GM18508 (cell line): ENCODE data around the gene DYNC2I2.

Experiments used
- ATAC-seq: cut with Tn5 transposase; IDR thresholded peaks from one replicate; pipeline ENCODE4 v1.9.1; 2021; ENCODE audit warnings: moderate number of reproducible peaks; ENCODE audit not compliant: insufficient read depth, unreplicated experiment

DYNC2I2 gene

DNA sequence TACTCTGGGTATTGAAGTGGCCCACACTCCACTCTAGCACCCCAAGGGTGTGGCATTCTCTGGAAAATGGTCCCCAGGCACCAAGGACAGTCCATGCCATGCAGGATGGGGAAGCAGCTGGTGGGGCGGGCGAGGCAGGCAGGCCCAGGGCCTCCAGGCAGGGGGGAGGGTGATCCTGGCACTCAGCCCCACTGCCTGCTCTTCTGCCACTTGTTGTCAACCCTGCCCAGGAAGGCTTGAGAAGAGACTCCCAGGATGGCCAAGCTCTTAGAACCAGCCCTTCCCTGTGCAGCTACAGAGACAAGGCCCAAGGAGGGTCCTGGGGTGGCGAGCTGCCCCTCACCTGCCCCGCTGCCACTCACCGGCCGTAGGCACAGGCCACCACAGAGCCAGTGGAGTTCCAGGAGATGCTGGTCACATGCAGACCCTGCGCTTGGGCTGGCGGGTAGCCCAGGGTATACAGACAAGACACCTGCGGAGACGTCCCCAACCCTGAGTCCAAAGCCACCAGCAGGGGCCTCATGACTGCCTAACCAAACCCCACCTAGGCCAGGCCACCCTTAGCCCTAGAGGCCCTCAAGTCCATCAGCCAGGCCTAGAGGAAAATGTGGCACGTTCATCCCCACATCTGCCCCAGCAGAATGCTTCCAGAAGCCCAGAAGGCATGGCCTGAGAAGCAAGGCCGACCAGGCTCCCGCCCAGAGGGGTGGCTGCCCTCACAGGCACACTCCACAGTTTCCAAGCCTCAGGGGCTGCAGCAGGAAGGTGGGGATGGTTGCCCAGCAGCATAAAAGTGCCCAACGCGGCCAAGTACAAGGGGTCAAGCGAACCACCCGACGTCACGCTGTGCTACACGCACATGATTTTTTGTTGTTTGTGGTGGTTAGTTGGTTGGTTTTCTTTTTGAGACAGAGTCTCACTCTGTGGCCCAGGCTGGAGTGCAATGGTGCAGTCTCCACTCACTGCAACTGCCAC, 19.8 kb downstream of the DYNC2I2 start:
- no peak for ATAC-seq

DNA sequence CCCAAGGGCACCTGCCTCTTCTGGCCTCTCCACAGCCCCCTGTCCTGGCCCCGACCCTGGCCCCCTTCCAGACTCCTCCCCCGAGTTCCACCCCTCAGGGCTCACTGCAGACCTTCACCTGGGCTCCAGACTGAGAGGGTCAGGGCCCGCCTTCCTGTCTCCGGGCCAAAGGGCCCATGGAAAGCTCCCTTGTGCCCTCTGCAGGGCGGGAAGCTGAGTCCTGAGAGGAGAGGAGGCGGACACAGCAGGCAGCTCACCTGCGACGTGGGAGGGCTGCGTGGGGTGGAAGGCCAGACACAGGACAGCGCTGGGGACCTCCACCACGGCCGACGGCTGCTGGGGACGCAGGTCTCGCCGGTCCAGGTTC, 20.6 kb downstream of the DYNC2I2 start:
- no peak for ATAC-seq

GRCh38 chr9:128635266-128636023, 21.2 kb downstream of the DYNC2I2 start:
- ATAC-seq = no peak

- no peak for ATAC-seq
These were observed 21.9 kb downstream of the DYNC2I2 start for GRCh38 chr9:128634651-128635262.

DNA sequence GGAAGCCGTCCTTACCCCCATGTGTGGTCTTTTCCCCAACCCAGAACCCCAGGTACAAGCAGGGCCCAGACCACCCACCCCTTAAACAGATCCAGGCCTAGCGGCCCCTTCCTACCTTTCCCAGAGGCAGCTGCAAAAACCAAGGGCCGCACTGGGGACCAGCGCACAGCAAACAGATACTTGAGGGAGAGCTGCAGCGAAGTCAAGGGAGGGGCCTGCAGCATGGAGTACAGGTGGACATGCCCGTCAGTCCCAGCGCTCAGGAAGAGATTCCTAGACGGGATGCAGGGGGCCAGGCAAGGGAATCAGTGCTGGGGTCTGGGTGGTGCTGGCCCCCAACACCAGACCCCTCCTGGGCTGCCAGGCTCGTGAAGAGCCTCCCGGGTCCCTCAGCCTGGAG, 22.5 kb downstream of the DYNC2I2 start:
- no peak for ATAC-seq

DNA sequence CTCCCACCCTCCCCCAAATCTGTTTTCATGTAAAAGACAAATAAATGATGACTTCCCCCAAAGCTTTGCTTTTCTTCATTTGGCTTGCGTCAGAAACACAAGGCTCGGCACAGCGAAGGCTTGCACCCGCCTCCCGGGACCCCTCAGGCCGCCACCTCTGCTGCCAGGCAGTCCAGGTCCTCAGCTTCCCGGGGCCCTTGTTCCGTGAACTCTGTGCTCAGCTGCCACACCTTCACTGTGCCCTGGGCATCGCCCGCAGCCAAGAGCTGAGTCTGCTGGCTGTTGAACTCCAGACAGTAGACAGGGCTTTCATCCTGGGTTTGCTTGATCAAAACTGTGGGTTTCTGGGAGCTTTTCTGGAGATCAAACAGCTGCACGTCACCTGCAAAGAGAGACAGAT, 23.0 kb downstream of the DYNC2I2 start:
- ATAC-seq = no peak

DNA sequence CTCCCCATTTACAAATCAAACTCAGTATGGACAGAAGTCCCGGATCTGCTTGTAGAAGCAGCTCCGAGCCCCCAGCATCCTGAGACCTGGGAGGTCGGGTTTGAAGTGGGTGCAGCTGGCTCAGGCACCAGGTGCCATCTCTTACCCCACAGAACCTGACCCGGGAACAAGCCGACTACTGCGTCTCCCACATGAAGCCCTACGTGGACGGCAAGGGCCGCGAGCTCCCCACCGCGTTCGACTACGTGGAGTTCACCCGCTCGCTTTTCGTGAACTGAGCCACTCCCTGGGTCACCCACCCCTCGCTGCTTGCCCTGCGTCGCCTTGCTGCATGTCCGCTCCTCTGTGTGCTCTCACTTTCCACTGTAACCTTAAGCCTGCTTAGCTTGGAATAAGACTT, 23.6 kb downstream of the DYNC2I2 start:
- no peak for ATAC-seq

DNA sequence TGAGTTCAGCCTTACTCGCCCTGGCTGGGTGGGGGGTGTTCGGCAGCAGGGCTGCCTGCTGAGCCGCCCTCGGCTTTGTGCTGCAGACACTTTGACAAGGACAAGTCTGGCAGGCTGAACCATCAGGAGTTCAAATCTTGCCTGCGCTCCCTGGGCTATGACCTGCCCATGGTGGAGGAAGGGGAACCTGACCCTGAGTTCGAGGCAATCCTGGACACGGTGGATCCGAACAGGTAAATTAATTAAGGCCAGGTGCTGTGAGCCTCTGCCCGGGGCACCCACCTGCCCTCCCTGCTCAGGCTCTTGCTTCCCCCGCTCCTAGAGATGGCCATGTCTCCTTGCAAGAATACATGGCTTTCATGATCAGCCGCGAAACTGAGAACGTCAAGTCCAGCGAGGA, 24.2 kb downstream of the DYNC2I2 start:
- no peak for ATAC-seq

GRCh38 chr9:128632066-128632465, 24.6 kb downstream of the DYNC2I2 start:
- no peak for ATAC-seq

DNA sequence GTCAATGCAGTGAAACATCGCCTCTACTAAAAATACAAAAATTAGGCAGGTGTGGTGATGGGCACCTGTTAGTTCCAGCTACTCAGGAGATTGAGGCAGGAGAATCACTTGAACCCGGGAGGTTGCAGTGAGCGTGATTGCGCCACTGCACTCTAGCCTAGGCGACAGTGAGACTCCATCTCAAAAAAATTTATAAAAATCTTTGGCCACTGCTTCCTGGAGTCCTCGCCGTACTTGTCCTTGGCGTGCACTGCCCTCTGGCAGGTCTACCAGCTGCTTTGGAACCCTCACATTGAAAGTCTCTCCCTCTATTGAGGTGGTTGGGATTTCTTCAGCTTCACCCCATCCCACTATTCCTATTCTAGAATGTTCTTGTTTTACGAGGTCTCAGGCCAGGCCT, 25.0 kb downstream of the DYNC2I2 start:
- no peak for ATAC-seq

DNA sequence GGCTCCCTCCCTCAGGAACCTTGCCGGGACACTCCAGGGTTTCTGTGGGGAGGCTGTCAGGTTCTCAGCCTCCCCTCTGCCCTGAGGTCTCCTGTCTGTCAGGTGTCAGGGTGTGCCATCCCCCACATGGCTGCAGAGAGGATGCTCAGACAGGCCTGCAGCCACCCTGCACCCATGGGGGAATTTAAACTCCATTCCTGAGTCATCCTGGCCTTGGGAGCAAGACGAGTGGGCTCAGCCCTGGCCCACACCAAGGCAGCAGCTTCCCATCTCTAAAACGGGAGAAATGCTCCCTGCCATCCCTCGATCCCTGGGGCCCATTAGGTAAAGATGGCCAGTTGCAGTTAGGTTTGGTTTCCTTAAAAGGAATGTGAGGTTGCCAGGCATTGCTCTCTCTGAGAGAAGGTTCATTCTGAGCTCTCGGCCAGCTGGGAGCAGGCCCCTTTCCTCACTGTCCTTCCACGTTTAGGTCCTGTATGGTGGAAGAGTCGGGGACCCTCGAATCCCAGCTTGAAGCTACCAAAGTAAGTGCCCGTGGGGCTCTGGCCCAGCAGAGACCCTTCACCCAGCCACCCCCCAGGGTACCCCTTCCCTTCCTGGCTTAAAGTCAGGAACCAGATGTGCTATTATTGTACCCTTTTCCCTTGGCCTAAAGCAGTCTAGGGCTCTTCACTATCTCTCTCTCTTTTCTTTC, 26.6 kb downstream of the DYNC2I2 start:
- ATAC-seq = no peak

- no peak for ATAC-seq
These were observed 27.5 kb downstream of the DYNC2I2 start for GRCh38 chr9:128629136-128629535.

- no peak for ATAC-seq
These were observed 28.1 kb downstream of the DYNC2I2 start for GRCh38 chr9:128628471-128629048.

DNA sequence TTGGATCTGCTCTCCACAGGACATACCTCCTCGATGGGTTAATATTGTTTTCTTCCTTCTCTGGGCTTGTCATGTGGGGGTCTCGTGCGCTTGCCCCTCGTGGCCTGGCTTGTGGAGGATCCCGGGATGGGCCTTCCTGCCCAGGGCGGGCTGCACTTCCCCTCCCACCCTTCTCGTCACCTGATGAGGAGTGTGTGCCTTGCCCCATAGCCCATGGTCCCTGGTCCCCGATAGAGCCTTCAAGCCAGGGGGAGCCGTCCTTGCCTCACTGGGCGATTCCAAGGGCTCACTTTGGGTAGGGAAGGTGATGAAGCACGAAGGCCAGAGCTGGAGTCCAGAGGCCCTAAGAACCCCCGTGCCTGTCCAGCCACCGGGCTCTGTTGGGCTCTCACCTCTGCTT, 28.7 kb downstream of the DYNC2I2 start:
- ATAC-seq = no peak

- ATAC-seq = no peak
These were observed 29.4 kb downstream of the DYNC2I2 start for GRCh38 chr9:128627127-128627715.

- no peak for ATAC-seq
These were observed 30.5 kb downstream of the DYNC2I2 start for GRCh38 chr9:128626181-128626580.

GRCh38 chr9:128625391-128626146, 31.1 kb downstream of the DYNC2I2 start:
- no peak for ATAC-seq

- no peak for ATAC-seq
These were observed 32.1 kb downstream of the DYNC2I2 start for GRCh38 chr9:128624566-128624965.
